ENCODE results near the gene GABBR2.

GABBR2 gene

DNA sequence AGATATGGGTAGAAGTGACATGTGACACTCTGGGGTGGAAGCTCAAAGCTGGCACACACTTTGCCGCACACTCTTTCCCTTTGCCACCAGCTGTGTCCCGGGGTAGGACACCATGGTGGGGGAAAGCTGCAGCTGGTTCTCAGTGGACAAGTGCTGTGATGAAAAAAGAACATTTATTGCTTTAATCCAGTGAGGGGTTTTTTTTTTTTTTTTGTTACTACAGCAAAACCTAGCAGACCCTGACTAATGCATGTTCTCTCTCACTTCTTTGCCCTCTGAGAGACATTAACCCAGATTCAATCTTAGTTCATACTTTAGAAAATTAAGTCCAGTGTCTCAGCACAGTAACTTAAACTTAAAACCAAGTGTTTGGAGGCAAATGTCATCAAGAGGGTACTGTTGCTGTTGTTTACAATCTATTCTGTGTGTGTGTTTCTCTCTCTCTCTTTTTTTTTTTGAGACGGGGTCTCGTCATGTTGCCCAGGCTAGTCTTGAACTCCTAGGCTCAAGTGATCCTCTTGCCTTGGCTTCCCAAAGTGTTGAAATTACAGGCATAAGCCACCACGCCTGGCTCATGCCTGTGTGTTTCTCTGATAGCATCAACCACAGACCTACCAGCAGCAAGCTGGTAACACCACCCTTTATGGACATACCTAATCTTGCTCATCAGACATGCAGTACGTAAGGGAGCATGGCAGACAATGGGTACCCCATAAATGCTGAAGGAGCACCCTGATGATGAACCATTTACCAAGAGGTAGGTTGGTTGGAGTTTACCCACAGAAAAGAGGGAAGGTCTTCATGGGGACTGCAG, 368.5 kb downstream of the GABBR2 start:
- no peak for DNase-seq

DNA sequence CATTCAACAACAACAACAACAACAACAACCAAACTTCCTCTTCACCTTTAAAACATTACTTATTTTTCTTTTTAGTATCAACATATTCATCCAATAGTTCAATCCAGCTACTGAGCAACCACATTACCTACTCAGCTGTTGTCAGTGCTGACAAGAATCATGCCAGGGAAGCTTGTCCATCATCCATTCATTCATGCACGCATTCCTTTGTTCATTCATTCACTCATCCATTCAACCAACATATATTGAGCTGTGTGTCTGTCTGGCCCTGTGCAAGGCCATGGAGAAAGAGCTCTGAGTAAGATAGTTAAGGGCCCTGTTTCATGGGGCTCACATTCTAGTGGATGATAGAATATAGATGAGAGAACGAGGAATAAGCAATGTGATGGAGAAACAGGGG, 373.1 kb downstream of the GABBR2 start:
- no peak for DNase-seq

DNA sequence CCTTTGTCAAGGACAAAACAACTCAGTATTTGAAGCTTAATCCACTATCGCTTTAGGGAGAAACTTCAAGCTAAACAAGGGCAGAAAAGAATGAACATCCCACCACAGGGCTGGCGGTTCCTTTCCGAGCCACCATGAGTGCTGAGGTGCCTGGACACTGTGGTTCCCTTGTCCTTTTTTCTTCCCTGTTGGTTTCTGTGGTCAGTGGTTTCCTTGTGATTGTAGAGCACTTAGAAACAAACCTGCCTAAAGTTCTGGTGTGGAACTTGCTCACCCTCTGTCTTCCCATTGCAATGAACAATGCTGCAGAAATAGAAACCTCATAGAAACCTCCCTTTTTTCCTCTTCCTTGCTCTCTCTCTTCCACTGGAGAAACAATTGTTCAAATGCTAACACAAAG, 373.9 kb downstream of the GABBR2 start:
- no peak for DNase-seq

DNA sequence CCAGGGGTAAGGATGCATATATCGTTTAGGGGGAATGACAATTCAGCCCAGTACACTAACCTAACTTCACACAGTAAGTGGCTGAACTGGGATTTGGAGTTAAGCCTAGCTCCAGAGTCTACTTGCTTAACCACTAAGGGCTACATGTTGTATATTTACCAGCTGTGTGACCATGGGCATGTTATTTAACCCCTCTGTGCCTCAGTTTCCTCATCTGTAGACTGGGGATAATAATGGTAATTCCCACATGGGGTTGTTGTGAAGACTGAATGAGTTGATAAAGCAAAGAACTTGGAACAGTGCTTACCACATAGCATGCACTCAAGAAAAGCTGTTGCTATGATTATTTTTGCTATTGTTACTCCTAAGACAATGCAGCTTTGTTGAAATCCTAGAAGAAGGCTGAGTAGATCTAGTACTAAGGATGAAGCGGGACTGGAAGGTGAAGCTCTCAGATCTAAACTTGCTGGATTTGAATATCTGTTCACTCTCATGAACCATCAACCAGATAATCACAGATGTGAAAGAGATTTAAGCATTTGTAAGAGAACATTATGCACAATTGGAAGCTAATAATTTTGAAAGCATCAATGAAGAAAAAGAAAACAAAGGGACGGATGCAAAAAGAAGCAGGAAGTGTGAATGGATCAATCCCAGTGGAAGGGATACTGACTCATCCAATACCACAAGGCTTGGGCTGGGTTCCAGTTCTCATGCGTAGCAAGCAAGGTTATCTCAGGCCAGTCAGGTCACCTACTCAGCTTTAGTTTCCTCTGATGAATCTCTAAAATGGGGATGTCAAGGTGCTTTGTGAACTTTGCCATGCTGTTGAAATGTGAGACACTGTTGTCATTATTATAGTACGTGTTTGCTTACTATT, 374.8 kb downstream of the GABBR2 start:
- no peak for DNase-seq

DNA sequence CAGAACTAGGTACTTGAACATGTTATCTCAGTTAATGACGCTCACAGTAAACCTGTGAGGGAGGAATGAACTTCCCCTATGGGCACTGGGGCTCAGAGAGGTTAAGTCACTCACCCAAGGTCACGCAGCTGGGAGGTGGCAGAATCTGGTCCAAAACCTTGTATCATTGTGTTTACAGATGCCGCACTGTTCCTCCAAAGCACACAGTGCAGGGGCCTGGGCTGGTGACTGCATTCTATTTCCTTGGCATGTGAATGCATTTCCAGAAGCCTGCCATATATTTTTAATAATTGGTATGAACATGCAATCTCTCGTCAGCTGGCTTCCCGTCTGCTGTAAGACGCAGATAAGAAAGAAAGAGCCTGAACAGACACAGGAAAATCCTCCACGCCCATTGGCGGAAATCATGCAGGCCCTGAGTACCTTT, 376.3 kb downstream of the GABBR2 start:
- DNase-seq = no peak

DNA sequence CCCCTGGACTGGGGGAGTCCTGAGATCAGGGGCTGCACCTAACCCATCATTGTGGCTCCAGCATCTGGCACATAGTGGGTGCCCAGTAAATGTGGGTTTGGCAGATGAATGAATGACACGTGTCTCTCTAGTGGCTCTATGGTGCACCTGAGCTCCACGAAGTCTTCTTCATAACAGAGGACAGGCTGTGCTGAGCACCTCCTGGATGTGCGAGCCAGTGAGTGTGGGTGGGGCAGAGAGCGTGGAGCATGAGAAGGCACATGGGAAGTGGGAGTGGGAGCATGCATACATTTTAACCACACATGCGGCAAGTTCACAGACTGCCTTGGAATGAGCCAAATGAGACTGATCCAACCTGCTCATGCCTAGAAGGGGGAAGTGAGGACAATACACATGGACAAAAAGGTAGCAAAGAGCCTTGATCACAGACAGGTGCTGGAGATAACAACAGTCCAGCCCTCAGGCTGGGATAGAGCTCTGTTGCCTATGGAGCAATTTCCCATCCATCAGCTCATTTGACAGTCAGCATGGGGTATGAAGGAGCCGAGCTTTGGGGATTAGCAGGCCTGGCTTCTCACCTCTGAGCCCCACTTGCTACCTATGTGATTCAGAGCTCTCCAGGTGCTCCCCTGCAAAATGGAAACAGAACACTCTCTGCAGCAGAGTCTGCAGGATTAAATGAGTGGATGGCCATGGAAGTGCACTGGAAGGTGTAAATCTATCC, 377.0 kb downstream of the GABBR2 start:
- DNase-seq = no peak

DNA sequence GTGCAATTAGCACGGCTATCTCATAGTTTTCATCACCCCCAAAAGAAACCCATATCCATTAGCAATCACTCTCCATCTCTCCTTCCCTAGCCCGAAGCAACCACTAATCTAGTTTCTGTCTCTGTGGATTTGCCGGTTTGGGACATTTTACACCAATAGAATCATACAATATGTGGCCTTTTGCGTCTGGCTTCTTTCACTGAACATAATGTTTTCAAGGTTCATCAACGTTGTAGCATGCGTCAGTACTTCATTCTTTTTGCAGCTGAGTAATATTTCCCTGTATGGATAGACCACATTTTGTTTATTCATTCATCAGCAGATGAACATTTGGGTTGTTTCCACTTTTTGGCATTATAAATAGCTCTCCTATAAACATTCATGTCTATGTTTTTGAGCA, 377.9 kb downstream of the GABBR2 start:
- DNase-seq = no peak

DNA sequence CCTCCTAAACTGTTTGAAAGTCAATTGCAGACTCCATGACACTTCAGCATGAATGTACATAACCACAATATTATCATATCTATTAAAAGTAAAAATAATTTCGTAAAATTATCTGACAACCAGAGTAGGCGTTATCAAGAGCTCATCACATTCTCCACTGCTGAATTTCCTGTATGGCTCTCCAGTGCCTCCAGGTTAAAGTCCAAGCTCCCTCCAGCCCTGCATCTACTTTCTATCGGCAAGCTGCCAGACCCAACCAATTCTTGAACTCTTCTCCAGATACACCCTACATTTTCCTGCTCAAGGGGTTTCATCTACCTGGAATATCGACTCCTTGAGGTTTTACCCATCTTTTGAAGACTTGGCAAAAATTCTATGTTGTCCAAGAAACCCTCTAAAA, 378.8 kb downstream of the GABBR2 start:
- no peak for DNase-seq

DNA sequence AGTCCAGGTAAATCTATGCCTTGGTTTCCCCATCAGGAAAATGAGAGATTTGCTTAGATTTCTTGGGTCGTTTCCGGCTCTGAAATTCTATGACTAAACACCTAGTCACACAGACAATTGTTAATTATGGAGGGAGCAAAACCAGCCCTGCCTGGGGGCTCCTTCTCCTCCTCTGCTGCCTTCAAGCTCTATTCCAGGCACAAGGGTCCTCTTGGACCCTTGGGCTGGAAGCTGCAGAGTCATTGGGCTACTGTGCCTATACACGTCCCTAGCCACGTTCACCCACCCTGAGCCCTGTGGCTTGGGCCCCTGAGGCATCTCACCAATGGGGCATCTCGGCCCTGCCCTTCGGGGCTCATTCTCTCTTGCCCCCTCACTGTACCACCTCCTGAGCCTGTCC, 379.5 kb downstream of the GABBR2 start:
- no peak for DNase-seq

DNA sequence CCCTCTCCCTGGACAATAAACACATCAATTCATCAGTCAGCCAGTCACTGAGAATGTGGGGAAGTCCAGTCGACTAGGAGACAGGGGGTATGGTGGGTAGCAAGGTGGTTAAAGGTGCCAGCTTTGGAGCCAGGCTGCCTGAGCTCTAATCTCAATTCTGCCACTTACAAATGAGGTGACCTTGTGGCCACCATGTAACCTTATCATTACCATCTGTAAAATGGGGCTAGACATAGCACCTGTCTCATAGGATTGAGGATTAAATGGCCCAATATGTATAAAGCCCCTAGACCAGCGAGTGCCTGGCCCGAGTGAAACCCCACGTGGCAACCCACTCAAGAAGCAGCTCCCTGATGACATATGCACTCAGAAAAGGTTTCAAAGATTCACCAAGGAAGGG, 380.0 kb downstream of the GABBR2 start:
- DNase-seq = no peak

DNA sequence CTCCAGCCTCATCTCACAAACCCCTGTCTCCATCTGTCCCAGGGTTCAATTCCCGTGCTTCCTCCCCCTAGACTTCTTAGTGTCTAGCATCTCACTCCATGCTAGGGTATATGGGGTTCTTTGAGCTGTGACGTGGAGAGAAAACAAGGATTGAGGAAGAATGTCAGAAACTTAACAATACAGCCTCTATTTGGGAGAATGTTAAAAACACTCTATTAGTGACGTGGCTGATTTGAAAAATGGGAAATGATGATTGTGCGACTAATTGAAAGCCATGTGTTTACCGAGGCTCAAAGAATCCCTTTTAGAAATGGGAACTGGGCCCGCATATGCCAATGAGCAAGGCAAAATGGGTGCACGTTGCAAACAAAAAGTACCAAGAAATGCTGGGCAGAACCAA, 380.6 kb downstream of the GABBR2 start:
- DNase-seq = no peak

DNA sequence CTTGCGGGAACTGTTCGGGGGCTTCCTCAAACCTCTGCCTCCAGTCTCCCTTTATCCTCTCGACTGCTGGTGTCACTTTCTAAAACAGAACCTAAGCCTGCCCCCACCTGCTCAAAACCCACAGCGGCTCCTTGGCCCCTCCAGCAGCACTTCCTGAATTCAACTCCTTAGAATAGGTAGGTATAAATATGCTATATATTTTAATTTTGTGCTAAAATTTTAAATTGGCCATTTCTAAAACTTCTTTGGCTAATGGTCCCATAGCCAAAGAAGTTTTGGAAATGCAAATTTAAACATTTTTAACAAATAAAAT, 381.5 kb downstream of the GABBR2 start:
- no peak for DNase-seq

DNA sequence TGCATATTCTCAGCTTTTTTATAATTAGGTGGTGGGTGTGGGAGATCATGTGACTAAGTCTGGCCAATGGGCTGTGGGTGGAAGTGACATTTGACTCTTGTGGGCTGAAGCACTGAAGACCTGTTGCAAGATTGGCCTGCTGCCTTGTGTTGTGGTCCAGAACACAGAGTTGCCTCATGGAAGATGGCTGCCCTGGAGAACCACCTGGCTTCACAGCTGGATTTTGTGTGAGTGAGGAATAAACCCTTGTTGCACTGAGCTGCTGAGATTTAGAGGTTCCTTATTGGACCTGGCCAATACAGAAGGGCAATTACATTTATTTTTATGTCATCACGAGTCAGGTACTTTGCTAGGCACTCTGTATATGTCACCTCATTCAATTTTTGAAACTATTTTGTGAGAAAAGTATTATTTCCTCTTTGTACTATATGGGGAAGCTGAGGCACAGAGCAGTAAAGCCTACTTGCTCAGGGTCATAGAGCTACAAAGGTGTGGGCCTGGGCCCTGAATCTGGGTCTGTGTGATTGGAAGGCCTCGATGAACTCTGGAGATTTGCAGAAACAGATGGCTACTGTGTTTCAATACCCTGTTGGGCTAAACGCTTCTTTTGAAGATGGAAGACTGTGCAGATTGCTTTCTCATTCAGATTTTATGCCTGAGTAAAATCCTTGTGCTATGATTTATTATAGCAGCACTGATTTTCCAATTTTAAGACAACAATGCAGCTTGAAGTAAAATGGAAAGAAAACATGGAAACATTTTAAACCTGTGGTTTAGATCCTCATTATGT, 382.1 kb downstream of the GABBR2 start:
- DNase-seq = no peak

DNA sequence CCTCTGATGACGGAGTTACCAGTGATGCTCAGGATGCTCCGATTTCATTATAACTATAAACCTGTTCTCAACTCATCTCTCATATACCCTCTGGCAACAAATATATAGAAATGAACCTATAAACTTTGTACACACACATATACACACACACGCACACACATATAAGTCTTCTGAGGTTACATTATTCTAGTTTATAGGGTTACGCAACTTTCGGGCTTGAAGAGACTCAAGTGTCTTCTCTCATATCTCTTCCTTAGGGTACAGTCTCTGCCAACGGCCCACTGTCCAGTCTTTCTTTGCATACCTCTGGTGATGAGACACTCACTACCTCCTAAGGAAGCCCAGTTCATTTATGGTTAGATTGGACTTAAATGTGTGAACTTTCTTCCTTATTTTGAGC, 383.9 kb downstream of the GABBR2 start:
- DNase-seq = no peak

DNA sequence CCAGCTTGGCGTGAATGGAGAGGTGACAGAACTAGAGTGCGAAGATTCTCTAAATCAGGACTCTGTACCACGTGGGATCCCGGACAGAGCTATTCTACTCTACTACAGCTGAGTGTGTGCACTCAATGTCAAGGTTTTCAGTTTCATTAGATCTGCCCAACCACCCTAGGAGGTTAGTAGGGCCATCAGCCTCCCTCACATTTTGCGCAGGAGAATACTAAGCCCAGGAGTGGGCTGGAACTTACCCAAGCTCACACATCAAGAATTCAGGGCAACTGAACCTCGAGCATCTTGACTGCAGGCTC, 385.0 kb downstream of the GABBR2 start:
- no peak for DNase-seq

DNA sequence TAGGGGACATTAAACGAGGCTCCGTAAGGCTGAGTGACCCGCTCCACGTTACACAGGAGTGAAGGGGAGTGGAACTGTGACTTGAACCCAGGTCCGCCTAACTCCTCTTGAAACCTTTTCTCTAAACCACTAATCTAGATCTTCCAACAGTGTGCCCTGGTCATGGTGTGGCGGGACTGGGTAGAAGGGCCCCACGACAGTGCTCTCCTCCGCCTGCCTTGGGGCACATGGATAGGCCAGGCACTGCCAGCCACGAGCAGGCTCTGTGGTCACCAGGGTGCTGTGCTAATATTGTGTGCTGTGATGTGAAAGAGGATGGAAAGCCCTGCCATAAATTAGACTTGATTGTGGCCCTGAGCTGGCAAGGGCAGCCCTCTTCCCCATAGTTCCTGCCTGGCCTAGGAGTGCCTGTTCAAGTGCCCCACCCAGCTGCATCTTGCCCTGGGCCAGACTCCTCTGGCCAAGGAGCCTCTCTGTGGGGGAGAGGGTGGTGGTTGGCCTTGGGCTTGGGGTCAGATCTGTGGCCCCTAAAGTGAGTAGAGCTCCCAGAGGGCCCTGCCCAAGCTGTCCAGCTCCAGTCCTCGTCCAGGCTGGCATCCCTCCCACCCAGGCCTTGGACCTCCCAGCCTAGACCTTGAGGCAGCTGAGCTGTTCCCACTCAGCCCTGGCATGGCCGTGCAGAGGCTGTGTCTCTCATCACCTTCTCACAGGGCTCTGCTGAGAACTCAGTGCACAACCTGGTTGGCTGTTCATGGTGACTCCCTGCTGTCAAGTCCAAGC, 385.5 kb downstream of the GABBR2 start:
- no peak for DNase-seq

DNA sequence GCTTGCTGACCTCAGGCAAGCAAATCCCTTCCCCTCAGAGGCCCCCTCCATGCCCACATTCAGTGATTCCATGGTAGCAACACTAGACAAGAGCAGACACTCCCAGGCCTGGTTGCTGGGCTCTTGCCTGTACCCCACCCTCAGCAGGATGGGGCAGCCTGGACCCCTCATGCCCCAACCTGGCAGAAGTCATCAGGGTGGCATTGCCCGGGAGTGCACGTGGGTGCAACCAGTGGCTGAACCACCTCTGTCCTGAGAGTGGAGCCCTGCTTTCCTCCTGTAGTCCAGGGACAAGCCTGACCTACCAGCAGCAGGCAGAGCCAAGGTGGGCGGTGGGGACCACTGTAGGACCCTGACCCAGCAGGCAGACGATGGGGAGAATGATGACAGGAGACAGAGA, 387.5 kb downstream of the GABBR2 start:
- no peak for DNase-seq

DNA sequence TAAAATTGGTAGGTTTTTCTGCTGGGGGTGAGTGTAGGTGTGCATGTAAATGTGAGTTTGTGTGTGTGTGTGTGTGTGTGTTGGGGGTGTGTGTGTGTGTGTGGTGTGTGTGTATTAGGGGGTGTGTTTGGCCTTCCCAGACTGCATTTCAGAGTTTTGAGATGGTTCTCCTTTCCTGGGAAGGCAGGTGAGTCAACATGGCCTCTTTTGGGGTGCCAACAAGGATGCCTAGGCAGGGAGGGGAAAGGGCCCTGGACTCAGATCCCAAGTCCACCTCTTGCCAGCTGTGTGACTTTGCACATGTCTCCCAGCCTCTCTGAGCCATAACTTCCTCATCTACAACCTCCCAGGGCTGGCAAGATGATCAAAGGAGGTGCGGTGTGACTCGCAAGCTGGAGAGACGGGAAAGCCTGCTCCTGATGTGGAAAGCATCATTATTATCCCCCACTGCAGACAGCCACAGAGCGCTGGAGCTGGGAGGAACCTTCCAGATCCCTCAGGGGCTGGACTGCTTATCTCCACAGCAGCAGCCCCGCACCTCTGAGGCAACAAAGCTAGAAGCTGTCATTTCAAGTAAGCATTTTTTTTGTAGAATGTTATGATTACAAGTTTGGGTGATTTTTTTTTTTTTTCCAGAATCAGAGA, 389.8 kb downstream of the GABBR2 start:
- no peak for DNase-seq

DNA sequence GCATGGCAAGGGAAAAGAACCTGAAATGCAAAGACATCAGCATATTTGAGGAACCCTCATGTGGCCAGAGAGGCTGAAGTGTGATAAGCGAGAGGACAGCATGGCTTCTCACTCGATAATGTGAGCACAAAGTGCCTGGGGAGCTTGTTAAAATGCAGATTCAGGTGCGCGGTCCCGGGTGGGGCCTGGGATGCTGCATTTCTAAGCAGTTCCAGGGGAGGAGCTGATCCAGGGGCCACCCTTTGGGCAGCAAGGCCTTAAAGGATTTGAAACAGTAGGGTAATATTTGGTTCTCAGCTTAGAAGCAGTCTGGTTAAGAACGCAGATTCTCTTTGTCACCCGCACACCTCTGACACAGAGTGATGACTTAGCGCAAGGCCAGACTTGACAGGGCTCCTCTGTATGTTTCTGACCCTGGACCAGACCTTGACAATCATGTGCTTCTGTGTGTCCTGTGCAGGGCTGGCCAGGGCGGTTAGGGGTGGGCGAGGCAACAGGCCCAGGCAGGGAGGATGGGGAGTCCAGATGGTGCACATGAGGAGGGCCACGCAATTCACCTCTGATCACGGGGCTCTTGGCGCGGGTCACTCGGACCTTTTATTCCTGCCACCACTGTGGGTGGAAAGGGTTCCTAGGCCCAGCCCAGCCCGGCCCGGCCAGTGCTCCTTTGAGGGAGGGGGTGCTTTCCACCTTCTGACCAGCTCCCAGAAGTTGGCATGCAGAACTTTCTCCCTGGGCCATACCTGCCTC, 390.5 kb downstream of the GABBR2 start:
- DNase-seq = peak in 1 of 14 donors; percentile 16

DNA sequence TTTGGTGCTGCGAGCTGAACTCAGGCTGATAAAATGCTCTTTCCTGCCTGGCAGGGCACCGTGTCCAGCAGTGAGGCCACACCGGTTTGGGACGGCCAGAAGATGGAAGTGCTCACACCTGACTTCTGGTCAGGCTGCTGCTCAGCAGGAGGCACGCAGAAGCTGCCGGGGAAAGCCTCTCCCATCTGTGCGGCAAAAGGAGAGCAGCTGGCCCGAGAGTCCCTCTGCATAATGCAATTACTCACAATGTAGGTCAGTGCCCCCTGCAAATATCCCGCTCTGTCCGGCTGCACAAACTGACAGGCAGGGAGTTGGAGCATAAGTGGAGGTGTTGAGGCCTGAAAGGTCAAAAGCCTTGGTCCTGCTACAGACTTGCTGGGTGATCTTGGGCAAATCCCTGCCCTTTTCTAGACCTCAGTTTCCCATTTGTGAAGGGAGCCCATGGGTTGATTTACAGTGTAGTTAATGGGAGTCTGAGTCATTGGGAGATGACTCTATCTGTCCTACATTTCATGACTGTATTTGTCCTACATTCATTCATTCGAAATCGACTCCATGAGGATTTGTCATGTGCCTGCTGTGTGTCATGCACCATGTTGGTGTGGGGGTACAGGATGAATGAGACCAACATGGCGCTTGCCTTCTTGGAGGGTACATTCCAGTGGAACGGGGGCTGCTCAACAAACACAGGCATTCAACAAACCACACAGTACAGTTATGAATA, 391.4 kb downstream of the GABBR2 start:
- DNase-seq = peak in 1 of 14 donors; percentile 89
